Globus pallidus (tissue), 1 donor: ENCODE data around the gene ELOVL7.
"Not testable (repeated sequence)": the region's sequence is repeated elsewhere in the genome, so short reads cannot be mapped to it uniquely, and the experiment has no call there.

ENCODE experiments used
- DNase-seq: peaks from one replicate; pipeline ENCODE4 v3.0.0-alpha.2; 2015; ENCODE audit warnings: low spot score

Gene ELOVL7

DNA sequence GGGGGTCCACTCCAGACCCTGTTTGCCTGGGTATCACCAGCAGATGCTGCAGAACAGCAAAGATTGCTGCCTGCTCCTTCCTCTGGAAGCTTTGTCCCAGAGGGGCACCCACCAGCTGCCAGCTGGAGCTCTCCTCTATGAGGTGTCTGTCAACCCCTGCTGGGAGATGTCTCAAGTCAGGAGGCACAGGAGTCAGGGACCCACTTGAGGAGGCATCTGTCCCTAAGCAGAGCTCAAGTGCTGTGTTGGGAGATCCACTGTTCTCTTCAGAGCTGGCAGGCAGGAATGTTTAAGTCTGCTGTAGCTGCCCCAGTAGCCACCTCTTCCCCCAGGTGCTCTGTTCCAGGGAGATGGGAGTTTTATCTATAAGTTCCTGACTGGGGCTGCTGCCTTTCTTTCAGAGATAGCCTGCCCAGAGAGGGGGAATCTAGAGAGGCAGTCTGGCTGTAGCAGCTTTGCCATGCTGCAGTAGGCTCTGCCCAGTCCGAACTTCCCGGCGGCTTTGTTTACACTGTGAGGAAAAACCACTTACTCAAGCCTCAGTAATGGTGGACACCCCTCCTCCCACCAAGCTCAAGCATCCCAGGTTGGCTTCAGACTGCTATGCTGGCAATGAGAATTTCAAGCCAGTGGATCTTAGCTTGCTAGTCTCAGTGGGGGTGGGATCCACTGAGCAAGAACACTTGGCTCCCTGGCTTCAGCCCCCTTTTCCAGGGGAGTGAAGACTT lies 128.7 kb downstream of the ELOVL7 start:
- not testable (repeated sequence) for DNase-seq

- DNase-seq, result no peak
Observed at GRCh38 chr5:60712950-60713349, 131.1 kb downstream of the ELOVL7 start.

DNA sequence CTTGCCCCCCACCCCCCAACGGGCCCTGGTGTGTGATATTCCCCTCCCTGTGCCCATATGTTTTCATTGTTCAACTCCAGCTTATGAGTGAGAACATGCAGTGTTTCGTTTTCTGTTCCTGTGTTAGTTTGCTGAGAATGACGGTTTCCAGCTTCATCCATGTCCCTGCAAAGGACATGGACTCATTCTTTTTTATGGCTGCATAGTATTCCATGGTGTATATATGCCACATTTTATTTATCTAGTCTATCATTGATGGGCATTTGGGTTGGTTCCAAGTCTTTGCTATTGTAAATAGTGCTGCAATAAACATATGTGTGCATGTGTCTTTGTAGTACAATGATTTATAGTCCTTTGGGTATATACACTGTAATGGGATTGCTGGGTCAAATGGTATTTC lies 132.2 kb downstream of the ELOVL7 start:
- DNase-seq, result not testable (repeated sequence)

DNA sequence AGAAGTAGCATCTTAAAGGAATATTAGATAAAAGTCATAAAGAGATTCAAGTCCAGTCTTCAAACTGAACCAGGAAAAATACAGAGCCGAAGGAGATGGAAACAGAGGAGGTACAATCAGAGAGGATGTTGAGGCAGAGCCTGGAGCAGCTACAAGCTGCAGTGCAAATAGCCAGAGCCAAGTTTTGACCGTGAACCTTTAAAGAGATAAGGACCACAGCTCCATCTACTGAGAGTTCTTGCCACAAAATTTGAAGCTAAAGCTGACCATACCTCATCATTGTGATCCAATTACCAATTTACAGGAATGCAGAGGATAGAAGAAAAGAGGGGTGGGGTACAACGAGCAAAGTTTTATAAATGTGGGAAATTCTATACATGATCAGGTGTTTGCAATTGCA lies 133.7 kb downstream of the ELOVL7 start:
- DNase-seq, result no peak

DNA sequence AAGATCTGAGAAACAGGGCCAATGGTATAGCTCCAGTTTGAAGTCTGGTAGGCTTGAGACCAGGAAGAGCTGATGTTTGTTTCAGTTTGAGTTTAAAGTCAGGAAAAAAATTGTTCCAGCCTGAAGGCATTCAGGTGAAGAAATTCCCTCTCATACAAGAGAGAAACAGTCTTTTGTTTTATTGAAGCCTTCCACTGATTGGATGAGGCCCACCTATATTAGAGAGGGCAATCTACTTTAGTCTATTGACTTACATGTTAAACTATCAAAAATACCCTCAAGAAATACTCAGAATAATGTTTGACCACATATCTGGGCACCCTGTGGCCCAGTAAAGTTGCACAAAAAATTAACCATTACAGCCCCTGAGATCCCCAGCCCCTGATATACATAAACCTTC lies 138.9 kb downstream of the ELOVL7 start:
- no peak for DNase-seq

DNA sequence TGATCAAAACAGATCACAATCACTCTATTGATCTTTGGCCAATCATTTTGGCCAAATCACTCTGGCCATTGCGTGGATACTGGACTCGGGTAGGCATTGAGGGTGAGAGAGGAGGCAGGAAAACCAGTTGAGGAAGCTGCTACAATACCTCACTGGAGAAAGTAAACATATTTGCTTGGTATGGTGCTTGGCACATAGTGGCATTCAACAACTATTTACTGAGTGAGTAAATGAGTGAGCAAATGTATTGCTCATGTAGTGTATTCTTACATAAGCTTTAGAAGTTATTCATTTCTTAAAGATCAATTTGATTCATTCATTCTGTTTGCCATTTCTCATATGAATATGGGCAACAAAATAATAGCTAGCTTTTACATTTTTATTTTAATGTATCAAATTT lies 140.1 kb downstream of the ELOVL7 start:
- no peak for DNase-seq
